Measurements from ENCODE around the gene ST6GALNAC4. TPM values are rescaled to one million over a fixed set of nuclear protein-coding genes. Genes with fewer than 3 reads are reported as not detected.

ST6GALNAC4 gene
- total and polyA plus RNA-seq, 10 of the 15 experiments (the other 5 are each of a cell fraction or from before 2014, with no cell fraction given), result 4.2 to 63.2 (median 35.2) TPM

DNA sequence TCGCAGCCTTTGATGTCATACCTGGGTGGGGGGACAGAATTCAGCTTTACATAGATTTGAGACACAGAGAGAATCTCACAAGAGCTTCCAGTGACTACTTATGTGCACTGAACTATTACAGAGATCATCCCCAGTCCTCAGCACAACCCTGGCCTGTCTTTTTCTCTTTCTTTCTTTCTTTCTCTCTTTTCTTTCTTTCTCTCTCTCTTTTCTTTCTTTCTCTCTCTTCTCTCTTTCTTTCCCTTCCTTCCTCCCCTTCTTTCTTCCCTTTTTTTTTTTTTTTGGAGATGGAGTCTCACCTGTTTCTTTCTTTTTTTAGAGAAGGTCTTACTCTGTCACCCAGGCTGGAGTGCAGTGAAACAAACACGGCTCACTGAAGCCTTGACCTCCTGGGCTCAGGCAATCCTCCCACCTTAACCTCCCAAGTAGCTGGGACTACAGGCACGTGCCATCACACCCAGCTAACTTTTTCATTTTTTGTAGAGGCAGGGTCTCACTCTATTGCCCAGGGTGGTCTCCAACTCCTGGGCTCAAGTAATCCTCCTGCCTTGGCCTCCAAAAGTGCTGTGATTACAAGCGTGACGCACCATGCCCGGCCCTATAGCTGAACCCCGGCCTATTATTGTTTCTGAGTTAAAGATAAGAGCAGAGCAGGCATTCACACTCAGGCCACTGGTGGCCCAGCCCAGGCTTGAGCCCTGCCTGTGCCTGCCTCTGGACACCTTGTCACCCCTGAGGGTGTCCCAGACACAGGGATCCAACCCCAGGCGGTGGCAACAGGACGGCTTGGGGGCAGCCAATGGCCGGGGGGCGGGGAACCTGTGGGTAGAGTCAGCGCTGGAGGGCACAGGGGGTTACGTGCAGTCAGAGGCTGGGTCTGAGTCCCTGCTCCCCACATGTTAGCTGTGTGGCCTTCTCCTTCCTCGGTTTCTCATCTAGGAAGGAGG, 9.4 kb upstream of the ST6GALNAC4 start (continued):
- TF ChIP-seq, protein P1, sequence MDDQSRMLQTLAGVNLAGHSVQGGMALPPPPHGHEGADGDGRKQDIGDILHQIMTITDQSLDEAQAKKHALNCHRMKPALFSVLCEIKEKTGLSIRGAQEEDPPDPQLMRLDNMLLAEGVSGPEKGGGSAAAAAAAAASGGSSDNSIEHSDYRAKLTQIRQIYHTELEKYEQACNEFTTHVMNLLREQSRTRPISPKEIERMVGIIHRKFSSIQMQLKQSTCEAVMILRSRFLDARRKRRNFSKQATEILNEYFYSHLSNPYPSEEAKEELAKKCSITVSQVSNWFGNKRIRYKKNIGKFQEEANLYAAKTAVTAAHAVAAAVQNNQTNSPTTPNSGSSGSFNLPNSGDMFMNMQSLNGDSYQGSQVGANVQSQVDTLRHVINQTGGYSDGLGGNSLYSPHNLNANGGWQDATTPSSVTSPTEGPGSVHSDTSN (IDR thresholded peaks at IDR 0.05; ENCODE audit: insufficient replicate concordance, low read depth, low read length), result no peak
- TF ChIP-seq ZZZ3 (IDR thresholded peaks at IDR 0.05; ENCODE audit: control insufficient read depth, insufficient read length, low read depth) (no peak), JUNB (IDR thresholded peaks at IDR 0.05) (no peak), ZSCAN29 (IDR thresholded peaks at IDR 0.05) (no peak), SRF (IDR thresholded peaks at IDR 0.05; ENCODE audit: low read depth in 2 of 2, low read length in 2 of 2) (no peak), IKZF2 (IDR thresholded peaks at IDR 0.05) (no peak), MEF2A (IDR thresholded peaks at IDR 0.05; ENCODE audit: insufficient read depth, low read depth, low read length) (no peak), NBN (IDR thresholded peaks at IDR 0.05) (no peak)

DNA sequence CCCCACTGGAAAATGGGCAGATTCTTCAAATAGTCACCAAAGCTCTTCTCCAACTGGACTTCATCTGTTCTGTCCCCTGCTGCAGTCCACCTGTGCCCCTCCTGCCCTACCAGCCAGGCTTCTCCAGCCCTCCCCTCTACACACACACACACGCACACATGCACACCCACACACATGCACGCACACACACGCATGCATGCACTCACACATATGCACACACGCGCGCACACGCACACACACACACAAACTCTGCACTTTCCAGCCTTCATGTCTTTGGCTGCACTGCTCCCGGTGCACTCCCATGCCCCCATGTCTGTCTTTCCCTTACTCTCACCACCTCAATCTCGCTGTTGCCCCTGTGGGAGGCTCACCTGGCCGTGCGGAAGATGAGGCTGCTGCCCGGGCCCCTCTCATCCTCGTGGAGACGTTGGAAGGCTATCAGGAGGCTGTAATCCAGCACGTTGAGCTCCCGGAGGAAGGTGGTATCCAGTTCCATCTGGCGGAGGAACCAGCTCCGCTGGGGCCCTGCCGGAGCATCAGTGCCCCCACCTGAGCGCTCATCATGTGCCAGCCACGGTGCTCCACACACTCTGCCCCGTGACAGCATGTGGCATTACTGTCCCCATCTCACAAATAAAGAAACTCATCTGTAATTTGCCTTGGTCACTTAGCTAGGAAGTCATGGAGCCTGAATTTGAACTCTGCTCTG, 8.0 kb upstream of the ST6GALNAC4 start:
- ChIA-PET CTCF (interaction anchor here (1.5 to 9.4 kb wide), 2 partner anchors 54 to 110 kb away, joined by 6 to 91 read pairs; no protein-coding TSS in a partner anchor), RAD21 (ENCODE audit: unreplicated experiment) (interaction anchor here (0.6 kb wide), 1 partner anchor 135 kb away, joined by 3 read pairs; no protein-coding TSS in a partner anchor), POLR2A (interaction anchor here (0.7 kb wide), 1 partner anchor 84 kb away, joined by 3 read pairs; no protein-coding TSS in a partner anchor), SMC1A (ENCODE audit: uncharacterized antibody, unreplicated experiment) (interaction anchor here (1.2 kb wide), 1 partner anchor 190 kb away, joined by 4 read pairs; the partner anchor contains the start of gene TOR2A)
- no peak for ATAC-seq
- no peak for FAIRE-seq
- Histone ChIP-seq H3K79me2 (ENCODE audit: control insufficient read depth, insufficient read depth, low read length) (no peaks in the 10 kb centered on the region), H4K20me1 (ENCODE audit: control insufficient read depth, insufficient read depth) (peaks cover 2% of the 10 kb centered on the region; the same call in 1 of the 2 replicates), H2AFZ (ENCODE audit: control insufficient read depth, low read depth, low read length) (no peak overlapping the region), H3K4me3 (no peak overlapping the region), H3K4me2 (ENCODE audit: control insufficient read depth, insufficient read depth) (no peak overlapping the region), H3K9me3 (replicated peaks; ENCODE audit: control insufficient read depth, insufficient read depth, low read length) (no peaks in the 10 kb centered on the region), H3K36me3 (ENCODE audit: control insufficient read depth in 2 of 2, insufficient read depth in 2 of 2, low read length in 1 of 2) (no peaks in the 10 kb centered on the region), H3K9ac (ENCODE audit: control insufficient read depth, insufficient read depth, low read length) (no peak overlapping the region), H3K27me3 (replicated peaks in 1 of 2; ENCODE audit: control insufficient read depth in 2 of 2, insufficient read depth in 2 of 2, low read length in 1 of 2) (peaks cover 2 to 4% of the 10 kb centered on the region in 2 experiments; a peak in 3 of 4 replicates), H3K4me1 (ENCODE audit: control insufficient read depth, insufficient read depth, low read length) (peaks cover 8% of the 10 kb centered on the region), H3K27ac (ENCODE audit: control insufficient read depth, insufficient read depth) (no peak overlapping the region)
- TF ChIP-seq, protein P2, sequence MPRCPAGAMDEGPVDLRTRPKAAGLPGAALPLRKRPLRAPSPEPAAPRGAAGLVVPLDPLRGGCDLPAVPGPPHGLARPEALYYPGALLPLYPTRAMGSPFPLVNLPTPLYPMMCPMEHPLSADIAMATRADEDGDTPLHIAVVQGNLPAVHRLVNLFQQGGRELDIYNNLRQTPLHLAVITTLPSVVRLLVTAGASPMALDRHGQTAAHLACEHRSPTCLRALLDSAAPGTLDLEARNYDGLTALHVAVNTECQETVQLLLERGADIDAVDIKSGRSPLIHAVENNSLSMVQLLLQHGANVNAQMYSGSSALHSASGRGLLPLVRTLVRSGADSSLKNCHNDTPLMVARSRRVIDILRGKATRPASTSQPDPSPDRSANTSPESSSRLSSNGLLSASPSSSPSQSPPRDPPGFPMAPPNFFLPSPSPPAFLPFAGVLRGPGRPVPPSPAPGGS (IDR thresholded peaks at IDR 0.05; ENCODE audit: borderline replicate concordance, insufficient read depth, low read depth, low read length, poor library complexity, severe bottlenecking), result peak; percentile 67
- no peak for TF ChIP-seq ETV6 (conservative IDR thresholded peaks at IDR 0.05 in 1 of 2, IDR thresholded peaks at IDR 0.05 in 1 of 2; ENCODE audit: borderline replicate concordance in 1 of 2, low read depth in 1 of 2)
- peak; percentile 65 for TF ChIP-seq POLR2A (IDR thresholded peaks at IDR 0.05; ENCODE audit: low read depth, low read length)
- intact Hi-C loops (cut with micrococcal nuclease; ENCODE audit: unreplicated experiment) (no loop called here), in situ Hi-C loops (cut with MboI) (loop anchor here (5.0 kb wide), 1 partner anchor 423 kb away; no protein-coding TSS in a partner anchor)
- BruUV-seq (replicated peaks), result no TSS peak
- WGBS (ENCODE audit: insufficient coverage, insufficient replicate concordance, low lambda C conversion rate, missing lambda C conversion rate), result 72% methylated on average over 22 of the region's 22 CpGs
- no peak for DNase-seq (ENCODE audit: low read depth, low spot score)
